KBM-7 (cell line): Measurements from ENCODE around the gene MRTFB.

Experiments used
- DNase-seq: peaks from one replicate; pipeline ENCODE4 v3.0.0-alpha.2; 2015
- in situ Hi-C: fragments of 300-500 bp; cut with MboI; formaldehyde crosslinking; loops from 2 replicates; pipeline ENCODE4 v1.14.3; 2020; ENCODE audit warnings: low sequenced_read_pairs, low pct_unique_long_range_greater_than_20kb, mixed read lengths

The MRTFB gene

GRCh38 chr16:14098081-14098480 lies 27.0 kb downstream of the MRTFB start:
- in situ Hi-C loops: no loop called here
- no peak for DNase-seq

GRCh38 chr16:14100825-14101224 lies 29.7 kb downstream of the MRTFB start:
- no peak for DNase-seq
- in situ Hi-C loops: no loop called here

- in situ Hi-C loops: no loop called here
- DNase-seq: no peak
These were observed 30.3 kb downstream of the MRTFB start for GRCh38 chr16:14101415-14101814.

- DNase-seq: no peak
- in situ Hi-C loops: no loop called here
These were observed 32.0 kb downstream of the MRTFB start for GRCh38 chr16:14102925-14103720.

GRCh38 chr16:14104066-14104465 lies 32.9 kb downstream of the MRTFB start:
- no peak for DNase-seq
- in situ Hi-C loops: no loop called here

GRCh38 chr16:14105760-14106375 lies 34.7 kb downstream of the MRTFB start:
- in situ Hi-C loops: no loop called here
- DNase-seq: no peak

GRCh38 chr16:14106457-14106856 lies 35.3 kb downstream of the MRTFB start:
- in situ Hi-C loops: no loop called here
- DNase-seq: no peak

- in situ Hi-C loops: no loop called here
These were observed 35.8 kb downstream of the MRTFB start for GRCh38 chr16:14106961-14107360.

GRCh38 chr16:14109077-14109775 lies 38.1 kb downstream of the MRTFB start:
- in situ Hi-C loops: no loop called here
- no peak for DNase-seq

More at GRCh38 chr16:14106961-14107360, 35.8 kb downstream of the MRTFB start:
- no peak for DNase-seq

- DNase-seq: peak; percentile 4
- in situ Hi-C loops: no loop called here
These were observed 38.9 kb downstream of the MRTFB start for GRCh38 chr16:14109782-14110727.

GRCh38 chr16:14110728-14111251 lies 39.7 kb downstream of the MRTFB start:
- DNase-seq: no peak
- in situ Hi-C loops: no loop called here

- DNase-seq: no peak
- in situ Hi-C loops: no loop called here
These were observed 40.8 kb downstream of the MRTFB start for GRCh38 chr16:14111713-14112538.

- in situ Hi-C loops: no loop called here
- DNase-seq: no peak
These were observed 41.4 kb downstream of the MRTFB start for GRCh38 chr16:14112539-14112856.

- no peak for DNase-seq
- in situ Hi-C loops: no loop called here
These were observed 42.2 kb downstream of the MRTFB start for GRCh38 chr16:14113344-14113743.

- in situ Hi-C loops: no loop called here
- no peak for DNase-seq
These were observed 45.9 kb downstream of the MRTFB start for GRCh38 chr16:14117051-14117450.

GRCh38 chr16:14119799-14120198 lies 48.7 kb downstream of the MRTFB start:
- DNase-seq: no peak
- in situ Hi-C loops: no loop called here

- no peak for DNase-seq
- in situ Hi-C loops: no loop called here
These were observed 49.2 kb downstream of the MRTFB start for GRCh38 chr16:14120335-14120734.

GRCh38 chr16:14121142-14121541 lies 50.0 kb downstream of the MRTFB start:
- in situ Hi-C loops: no loop called here
- peak; percentile 17 for DNase-seq
